Urothelium cell line (cell line): ENCODE results near the gene GNPDA2.
A peak's percentile ranks its signal among the peaks of the same experiment; 100 is the strongest.
"Not testable (repeated sequence)": the region's sequence is repeated elsewhere in the genome, so short reads cannot be mapped to it uniquely, and the experiment has no call there.

Source experiments
- DNase-seq: peaks from one replicate; pipeline ENCODE4 v3.0.0; 2011; ENCODE audit warnings: low spot score, mixed read lengths
- FAIRE-seq: peaks from 2 replicates; lab custom pipeline; 2011; peaks lifted over from hg19 to GRCh38; lab: Jason Lieb, UNC

The GNPDA2 gene

GRCh38 chr4:44726038-44726871 lies at the start of gene GNPDA2:
Gene GNPDA2, minus strand, starts transcription at chr4:44726556. Its CDS starts 4,349 bp downstream, at chr4:44722207.
- DNase-seq, result peak; percentile 96
- peak; percentile 23 for FAIRE-seq

GRCh38 chr4:44772340-44772739 lies 46.0 kb upstream of the GNPDA2 start:
- FAIRE-seq (no peak), DNase-seq (no peak)

- FAIRE-seq (no peak), DNase-seq (no peak)
Observed at GRCh38 chr4:44771789-44772188, 45.4 kb upstream of the GNPDA2 start.

- no peak for FAIRE-seq
- no peak for DNase-seq
Observed at GRCh38 chr4:44766453-44766852, 40.1 kb upstream of the GNPDA2 start.

GRCh38 chr4:44765116-44765515 lies 38.8 kb upstream of the GNPDA2 start:
- DNase-seq (no peak), FAIRE-seq (no peak)

GRCh38 chr4:44761306-44761705 lies 35.0 kb upstream of the GNPDA2 start:
- no peak for DNase-seq
- FAIRE-seq, result no peak

- DNase-seq (peak; percentile 31), FAIRE-seq (no peak)
Observed at GRCh38 chr4:44760142-44760898, 34.0 kb upstream of the GNPDA2 start.

GRCh38 chr4:44756559-44756958 lies 30.2 kb upstream of the GNPDA2 start:
- DNase-seq (no peak), FAIRE-seq (no peak)

- DNase-seq (no peak), FAIRE-seq (no peak)
Observed at GRCh38 chr4:44740201-44740600, 13.8 kb upstream of the GNPDA2 start.

- FAIRE-seq, result no peak
Observed at GRCh38 chr4:44738615-44739014, 12.3 kb upstream of the GNPDA2 start.

GRCh38 chr4:44736900-44737299 lies 10.5 kb upstream of the GNPDA2 start:
- DNase-seq (no peak), FAIRE-seq (no peak)

More at GRCh38 chr4:44738615-44739014, 12.3 kb upstream of the GNPDA2 start:
- DNase-seq, result peak; percentile 6

GRCh38 chr4:44728694-44729093 lies 2.3 kb upstream of the GNPDA2 start:
- DNase-seq, FAIRE-seq: not testable (repeated sequence)

- DNase-seq (no peak), FAIRE-seq (no peak)
Observed at GRCh38 chr4:44727471-44727870, 1.1 kb upstream of the GNPDA2 start.

- FAIRE-seq, result no peak
- DNase-seq, result no peak
Observed at GRCh38 chr4:44725726-44726037, 674 bp downstream of the GNPDA2 start.

GRCh38 chr4:44725166-44725565 lies 1.2 kb downstream of the GNPDA2 start:
- FAIRE-seq (no peak), DNase-seq (peak; percentile 3)

- no peak for FAIRE-seq
- DNase-seq, result no peak
Observed at GRCh38 chr4:44722001-44722400, 4.4 kb downstream of the GNPDA2 start.

GRCh38 chr4:44720371-44720770 lies 6.0 kb downstream of the GNPDA2 start:
- DNase-seq, result no peak

GRCh38 chr4:44716597-44716996 lies 9.8 kb downstream of the GNPDA2 start:
- DNase-seq (no peak), FAIRE-seq (no peak)

More at GRCh38 chr4:44720371-44720770, 6.0 kb downstream of the GNPDA2 start:
- no peak for FAIRE-seq

- FAIRE-seq, result no peak
Observed at GRCh38 chr4:44713125-44713524, 13.2 kb downstream of the GNPDA2 start.

GRCh38 chr4:44704673-44705072 lies 21.7 kb downstream of the GNPDA2 start:
- DNase-seq (no peak), FAIRE-seq (no peak)

More at GRCh38 chr4:44713125-44713524, 13.2 kb downstream of the GNPDA2 start:
- no peak for DNase-seq

GRCh38 chr4:44701037-44701436 lies 25.3 kb downstream of the GNPDA2 start:
- FAIRE-seq, result no peak
- no peak for DNase-seq

GRCh38 chr4:44700427-44700826 lies 25.9 kb downstream of the GNPDA2 start:
- FAIRE-seq, result no peak
- DNase-seq, result no peak
